GM12874 (cell line): Measurements from ENCODE around the gene NR2F1-AS1.

ENCODE experiments used
- TF ChIP-seq, protein P1 (sequence below): IDR thresholded peaks from 2 replicates; pipeline ENCODE4 v1.5.1; 2011; ENCODE audit warnings: low read depth, mild to moderate bottlenecking, control low read depth, low read length, moderate library complexity; ENCODE audit not compliant: insufficient read depth

The NR2F1-AS1 gene

DNA sequence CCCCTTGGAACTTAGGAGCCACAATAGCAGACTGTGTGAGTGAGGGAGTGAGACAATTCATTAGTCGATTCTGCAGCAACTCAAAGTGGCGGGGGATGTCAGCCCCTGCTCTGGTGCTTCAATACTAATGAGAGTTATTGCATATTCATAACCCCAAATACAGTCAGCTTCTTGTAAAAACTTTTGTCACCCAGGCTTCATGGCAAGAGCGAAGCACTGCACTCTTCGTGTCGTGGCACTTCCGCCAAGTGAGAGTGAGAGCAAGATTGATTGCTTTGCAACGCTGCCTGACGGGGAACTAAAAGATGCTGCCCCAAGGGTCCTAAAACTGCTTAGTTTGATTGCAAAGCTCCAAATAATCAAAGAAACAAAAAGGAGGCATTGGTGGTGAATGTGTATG is 150.9 kb downstream of the NR2F1-AS1 start:
- TF ChIP-seq, protein P1, sequence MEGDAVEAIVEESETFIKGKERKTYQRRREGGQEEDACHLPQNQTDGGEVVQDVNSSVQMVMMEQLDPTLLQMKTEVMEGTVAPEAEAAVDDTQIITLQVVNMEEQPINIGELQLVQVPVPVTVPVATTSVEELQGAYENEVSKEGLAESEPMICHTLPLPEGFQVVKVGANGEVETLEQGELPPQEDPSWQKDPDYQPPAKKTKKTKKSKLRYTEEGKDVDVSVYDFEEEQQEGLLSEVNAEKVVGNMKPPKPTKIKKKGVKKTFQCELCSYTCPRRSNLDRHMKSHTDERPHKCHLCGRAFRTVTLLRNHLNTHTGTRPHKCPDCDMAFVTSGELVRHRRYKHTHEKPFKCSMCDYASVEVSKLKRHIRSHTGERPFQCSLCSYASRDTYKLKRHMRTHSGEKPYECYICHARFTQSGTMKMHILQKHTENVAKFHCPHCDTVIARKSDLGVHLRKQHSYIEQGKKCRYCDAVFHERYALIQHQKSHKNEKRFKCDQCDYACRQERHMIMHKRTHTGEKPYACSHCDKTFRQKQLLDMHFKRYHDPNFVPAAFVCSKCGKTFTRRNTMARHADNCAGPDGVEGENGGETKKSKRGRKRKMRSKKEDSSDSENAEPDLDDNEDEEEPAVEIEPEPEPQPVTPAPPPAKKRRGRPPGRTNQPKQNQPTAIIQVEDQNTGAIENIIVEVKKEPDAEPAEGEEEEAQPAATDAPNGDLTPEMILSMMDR = no peak

DNA sequence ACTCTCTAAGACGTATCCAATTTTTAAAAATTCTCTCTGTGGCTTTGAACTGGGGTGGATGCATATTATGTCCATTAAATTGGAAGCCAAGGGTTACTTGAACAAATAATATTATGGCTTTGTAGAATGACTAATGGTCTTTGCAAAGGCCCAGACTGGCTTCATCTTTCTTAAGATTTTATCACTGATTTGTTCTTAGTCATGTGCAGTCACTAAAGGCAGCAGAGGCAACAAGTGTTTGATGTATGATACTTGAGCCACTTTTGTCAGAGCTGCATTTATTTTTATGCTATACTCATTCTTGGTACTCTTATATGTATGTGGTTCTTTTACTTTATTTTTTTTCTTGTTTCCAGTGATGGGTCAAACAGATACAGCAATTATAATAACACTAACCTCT is 152.2 kb downstream of the NR2F1-AS1 start:
- TF ChIP-seq, protein P1 = no peak

DNA sequence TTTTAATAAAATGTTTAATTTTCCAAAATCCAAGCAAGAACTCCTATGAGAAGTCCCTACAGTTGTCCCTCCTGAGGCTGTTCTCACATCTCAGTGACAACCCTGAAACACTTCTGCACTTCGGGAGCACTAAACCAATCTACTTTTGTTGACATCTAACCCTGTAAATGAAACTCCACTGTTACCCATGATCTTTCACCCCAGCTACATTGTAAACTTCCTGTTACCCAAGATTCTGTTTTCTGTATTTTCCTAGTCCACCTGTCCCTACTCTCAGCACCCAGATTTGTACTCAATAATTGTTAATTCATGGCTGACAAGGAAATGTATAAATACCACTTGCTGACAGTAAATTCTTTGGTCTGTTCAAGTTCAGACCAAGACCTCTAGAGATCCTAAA is 153.7 kb downstream of the NR2F1-AS1 start:
- TF ChIP-seq, protein P1 = no peak

DNA sequence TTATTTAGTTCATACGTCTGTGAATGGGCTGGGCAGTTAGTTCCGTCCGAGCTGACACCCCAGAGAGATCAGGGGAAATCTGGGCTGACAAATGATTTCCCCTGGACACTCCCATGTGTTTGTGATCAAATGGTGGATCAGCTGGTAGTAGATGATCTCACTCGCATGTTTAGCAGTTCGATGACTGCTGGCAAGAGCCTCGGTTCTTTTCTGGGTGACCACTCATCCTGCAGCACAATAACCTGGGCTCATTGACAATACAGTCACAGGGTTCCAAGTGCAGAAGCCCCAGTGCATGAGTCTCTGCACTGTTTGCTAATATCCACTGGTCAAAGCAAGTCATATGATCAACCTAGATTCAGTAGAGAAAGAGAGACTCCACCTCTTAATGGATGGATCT is 155.9 kb downstream of the NR2F1-AS1 start:
- TF ChIP-seq, protein P1 = no peak

DNA sequence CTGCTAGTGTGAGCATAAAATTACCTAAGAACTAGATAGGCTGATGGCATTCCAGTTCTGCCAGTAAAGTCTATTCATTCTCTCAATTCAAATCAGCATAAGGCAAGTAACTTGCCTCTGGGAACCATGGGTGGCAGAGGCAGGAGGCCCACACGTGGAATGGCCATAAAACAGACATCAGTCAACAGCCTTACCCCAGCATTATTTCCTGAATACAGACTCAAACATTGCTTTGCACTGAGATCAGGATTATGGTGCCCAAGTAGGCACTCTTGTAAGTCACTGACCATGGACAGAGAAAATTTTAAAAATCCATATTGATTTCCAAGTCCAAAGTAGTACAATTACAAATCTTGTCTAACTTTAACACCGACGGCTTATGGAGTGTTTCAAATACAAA is 157.7 kb downstream of the NR2F1-AS1 start:
- TF ChIP-seq, protein P1 = no peak

DNA sequence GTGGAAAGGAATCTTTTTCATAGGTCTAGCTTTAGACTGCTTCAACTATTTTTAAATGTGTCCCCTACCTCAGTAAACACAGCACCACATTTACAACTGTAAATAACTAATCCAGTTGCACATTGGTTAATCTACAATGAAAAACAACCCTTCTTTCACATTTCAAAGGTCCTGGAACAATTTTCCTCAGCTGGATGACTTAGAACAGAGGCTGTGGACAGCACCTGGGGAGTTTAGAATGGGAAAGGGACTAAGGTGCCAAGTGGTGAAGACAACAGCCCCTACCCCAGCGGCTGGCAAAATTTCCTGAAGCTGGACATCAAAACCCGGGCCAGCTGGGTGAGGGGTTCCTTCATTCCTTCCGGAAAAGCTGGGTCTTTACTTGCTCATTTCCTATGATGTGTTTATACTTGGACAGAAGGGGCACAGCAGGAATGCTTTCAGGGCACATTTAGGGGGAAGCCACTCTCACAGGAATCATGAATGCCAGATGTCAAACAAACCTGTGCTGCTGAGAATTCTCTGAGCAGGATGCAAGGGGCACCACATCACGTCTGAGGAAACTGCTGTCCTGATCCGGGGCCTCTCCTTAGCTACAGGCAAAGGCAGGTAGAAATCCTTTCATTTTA is 158.3 kb downstream of the NR2F1-AS1 start:
- TF ChIP-seq, protein P1 = no peak

DNA sequence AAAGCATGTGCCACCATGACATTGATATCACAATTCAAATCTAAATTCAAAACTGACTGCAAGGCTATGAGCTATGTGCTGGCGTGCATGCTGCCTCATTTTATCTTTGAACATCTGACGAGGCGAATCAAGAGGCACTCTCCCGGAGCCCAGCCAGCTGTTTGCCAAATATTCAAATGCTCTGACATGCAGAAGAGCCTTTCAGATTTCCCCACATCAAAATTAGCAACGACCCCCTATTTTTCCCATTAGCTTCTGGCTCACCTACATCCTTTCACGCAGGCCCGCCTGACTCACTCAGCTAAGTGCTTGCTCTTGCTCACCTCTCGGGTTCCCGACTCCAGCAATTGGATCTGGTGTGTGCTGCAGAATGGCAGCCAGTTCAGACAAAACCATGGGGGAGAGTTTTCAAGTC is 159.0 kb downstream of the NR2F1-AS1 start:
- TF ChIP-seq, protein P1 = no peak
